K562 (cell line): ENCODE measurements around the gene RRAS. TPM values are rescaled to one million over a fixed set of nuclear protein-coding genes. Genes with fewer than 3 reads are reported as not detected.

Experiments
- CCNT2 ChIP-seq: IDR thresholded peaks from 2 replicates; pipeline ENCODE4 v1.6.1; 2011; ENCODE audit warnings: borderline replicate concordance, low read depth, mild to moderate bottlenecking, moderate library complexity, mixed read lengths, low read length; ENCODE audit not compliant: insufficient read length; ENCODE audit errors: extremely low read depth
- CEBPB ChIP-seq: fragments of 450-650 bp; IDR thresholded peaks from 2 replicates; pipeline ENCODE4 v1.6.1; 2016; ENCODE audit warnings: missing genetic modification characterization, missing compliant biosample characterization
- HNRNPLL ChIP-seq: fragments of 200-400 bp; formaldehyde crosslinking; IDR thresholded peaks from 2 replicates; pipeline ENCODE4 v1.6.1; 2017; ENCODE audit warnings: low read length, low read depth, mild to moderate bottlenecking; ENCODE audit not compliant: poor library complexity, severe bottlenecking
- KHSRP ChIP-seq: fragments of 450-650 bp; IDR thresholded peaks from 2 replicates; pipeline ENCODE4 v1.6.1; 2017
- MLLT1 ChIP-seq, 2 experiments: fragments of 450-650 bp; IDR thresholded peaks; 2 replicates each; pipeline ENCODE4 v1.6.1; 2016
- NR3C1 ChIP-seq: sonication (generic); formaldehyde crosslinking; IDR thresholded peaks from 2 replicates; pipeline ENCODE4 v1.8.1; 2022; ENCODE audit warnings: missing genetic modification reagents
- PHF21A ChIP-seq: fragments of 450-650 bp; IDR thresholded peaks from 2 replicates; pipeline ENCODE4 v1.6.1; 2017; ENCODE audit warnings: low read depth, borderline replicate concordance
- SIN3B ChIP-seq: fragments of 450-650 bp; IDR thresholded peaks from 2 replicates; pipeline ENCODE4 v1.6.1; 2017; ENCODE audit warnings: low read depth, mild to moderate bottlenecking, moderate library complexity
- SMARCA5 ChIP-seq: fragments of 450-650 bp; IDR thresholded peaks from 2 replicates; pipeline ENCODE4 v1.6.1; 2016
- ZFP1 ChIP-seq: fragments of 450-650 bp; formaldehyde crosslinking; IDR thresholded peaks from 2 replicates; pipeline ENCODE4 v1.4.0; 2020; ENCODE audit warnings: mild to moderate bottlenecking, mixed read lengths
- ZFX ChIP-seq: sonication (generic); formaldehyde crosslinking; IDR thresholded peaks from 2 replicates; pipeline ENCODE4 v1.8.0; 2022; ENCODE audit warnings: mild to moderate bottlenecking, missing genetic modification reagents, moderate library complexity
- ZKSCAN3 ChIP-seq: fragments of 250-450 bp; sonication (Bioruptor Pico); IDR thresholded peaks from 2 replicates; pipeline ENCODE4 v1.4.0; 2020
- ZKSCAN8 ChIP-seq: fragments of 200-800 bp; sonication (Bioruptor generic); IDR thresholded peaks from 2 replicates; pipeline ENCODE4 v1.6.1; 2016; ENCODE audit warnings: missing genetic modification characterization, missing compliant biosample characterization
- polyA plus RNA-seq, 8 experiments: library from polyadenylated mRNA; depleted of rRNA in 4 of 8; stranded (reverse) in 5 of 8; unstranded in 3 of 8; fragments of >200 nt; fragmentation: Nextera tagmentation in 2 of 8; fragmentation: Illumina TruSeq in 1 of 8; extraction: Ambion mirVana in 2 of 8; extraction: Trizol in 1 of 8; gene quantifications; 2 replicates each; pipeline versions ENCODE4 v1.2.1 to v1.2.3, GENCODE V29; 2011 to 2014; ENCODE audit warnings: inconsistent platforms in 1 of 8, missing spikeins in 1 of 8
- total RNA-seq, 7 experiments: library from RNA; depleted of rRNA in 6 of 7; stranded (reverse); fragments of >200 nt in 6 of 7; fragmentation: Illumina TruSeq in 2 of 7; extraction: Trizol in 2 of 7; gene quantifications; 2 replicates each; pipeline versions ENCODE4 v1.2.1 to v1.2.3, GENCODE V29; 2011 to 2021; ENCODE audit warnings: low replicate concordance in 1 of 7
- TF ChIP-seq, protein P1 (sequence below): fragments of 150-350 bp; IDR thresholded peaks from 2 replicates; pipeline ENCODE4 v1.6.1; 2014; ENCODE audit warnings: low read depth, mild to moderate bottlenecking, low read length, borderline replicate concordance
- TF ChIP-seq, protein P2 (sequence below): fragments of 250-450 bp; sonication (Bioruptor Pico); IDR thresholded peaks from 2 replicates; pipeline ENCODE4 v1.4.0; 2020
- TF ChIP-seq, protein P3 (sequence below), 2 experiments: fragments of 450-650 bp in 1 of 2; sonication (generic) in 1 of 2; formaldehyde crosslinking in 1 of 2; IDR thresholded peaks in 1 of 2; conservative IDR thresholded peaks in 1 of 2; 2 replicates each; pipeline versions ENCODE4 v1.6.1 to v1.8.1; 2016 to 2023; ENCODE audit warnings: mild to moderate bottlenecking in 2 of 2, moderate library complexity in 2 of 2, inconsistent platforms in 1 of 2, missing genetic modification reagents in 1 of 2

Gene RRAS
- total and polyA plus RNA-seq, 9 of the 15 experiments (the other 6 are each of a cell fraction or from before 2014, with no cell fraction given): 0.70 to 17.3 (median 8.2) TPM

GRCh38 chr19:49640113-49640898 lies at the start of gene RRAS (continued):
- TF ChIP-seq, protein P1, sequence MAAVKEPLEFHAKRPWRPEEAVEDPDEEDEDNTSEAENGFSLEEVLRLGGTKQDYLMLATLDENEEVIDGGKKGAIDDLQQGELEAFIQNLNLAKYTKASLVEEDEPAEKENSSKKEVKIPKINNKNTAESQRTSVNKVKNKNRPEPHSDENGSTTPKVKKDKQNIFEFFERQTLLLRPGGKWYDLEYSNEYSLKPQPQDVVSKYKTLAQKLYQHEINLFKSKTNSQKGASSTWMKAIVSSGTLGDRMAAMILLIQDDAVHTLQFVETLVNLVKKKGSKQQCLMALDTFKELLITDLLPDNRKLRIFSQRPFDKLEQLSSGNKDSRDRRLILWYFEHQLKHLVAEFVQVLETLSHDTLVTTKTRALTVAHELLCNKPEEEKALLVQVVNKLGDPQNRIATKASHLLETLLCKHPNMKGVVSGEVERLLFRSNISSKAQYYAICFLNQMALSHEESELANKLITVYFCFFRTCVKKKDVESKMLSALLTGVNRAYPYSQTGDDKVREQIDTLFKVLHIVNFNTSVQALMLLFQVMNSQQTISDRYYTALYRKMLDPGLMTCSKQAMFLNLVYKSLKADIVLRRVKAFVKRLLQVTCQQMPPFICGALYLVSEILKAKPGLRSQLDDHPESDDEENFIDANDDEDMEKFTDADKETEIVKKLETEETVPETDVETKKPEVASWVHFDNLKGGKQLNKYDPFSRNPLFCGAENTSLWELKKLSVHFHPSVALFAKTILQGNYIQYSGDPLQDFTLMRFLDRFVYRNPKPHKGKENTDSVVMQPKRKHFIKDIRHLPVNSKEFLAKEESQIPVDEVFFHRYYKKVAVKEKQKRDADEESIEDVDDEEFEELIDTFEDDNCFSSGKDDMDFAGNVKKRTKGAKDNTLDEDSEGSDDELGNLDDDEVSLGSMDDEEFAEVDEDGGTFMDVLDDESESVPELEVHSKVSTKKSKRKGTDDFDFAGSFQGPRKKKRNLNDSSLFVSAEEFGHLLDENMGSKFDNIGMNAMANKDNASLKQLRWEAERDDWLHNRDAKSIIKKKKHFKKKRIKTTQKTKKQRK: no peak
- TF ChIP-seq CEBPB (tag) (no peak), ZKSCAN3 (CRISPR knock-in tag) (no peak), ZFX (CRISPR knock-in tag) (peak; percentile 80), KHSRP (no peak), SMARCA5 (no peak), MLLT1 (IDR thresholded peaks at IDR 0.05) (peak in 1 of 2 experiments; percentile 83; a peak in 1 of 4 replicates), SIN3B (no peak), HNRNPLL (peak; percentile 64), CCNT2 (peak; percentile 42), PHF21A (no peak), ZFP1 (no peak), NR3C1 (CRISPR knock-in tag) (no peak), ZKSCAN8 (CRISPR knock-in tag) (no peak)
- TF ChIP-seq, protein P2, sequence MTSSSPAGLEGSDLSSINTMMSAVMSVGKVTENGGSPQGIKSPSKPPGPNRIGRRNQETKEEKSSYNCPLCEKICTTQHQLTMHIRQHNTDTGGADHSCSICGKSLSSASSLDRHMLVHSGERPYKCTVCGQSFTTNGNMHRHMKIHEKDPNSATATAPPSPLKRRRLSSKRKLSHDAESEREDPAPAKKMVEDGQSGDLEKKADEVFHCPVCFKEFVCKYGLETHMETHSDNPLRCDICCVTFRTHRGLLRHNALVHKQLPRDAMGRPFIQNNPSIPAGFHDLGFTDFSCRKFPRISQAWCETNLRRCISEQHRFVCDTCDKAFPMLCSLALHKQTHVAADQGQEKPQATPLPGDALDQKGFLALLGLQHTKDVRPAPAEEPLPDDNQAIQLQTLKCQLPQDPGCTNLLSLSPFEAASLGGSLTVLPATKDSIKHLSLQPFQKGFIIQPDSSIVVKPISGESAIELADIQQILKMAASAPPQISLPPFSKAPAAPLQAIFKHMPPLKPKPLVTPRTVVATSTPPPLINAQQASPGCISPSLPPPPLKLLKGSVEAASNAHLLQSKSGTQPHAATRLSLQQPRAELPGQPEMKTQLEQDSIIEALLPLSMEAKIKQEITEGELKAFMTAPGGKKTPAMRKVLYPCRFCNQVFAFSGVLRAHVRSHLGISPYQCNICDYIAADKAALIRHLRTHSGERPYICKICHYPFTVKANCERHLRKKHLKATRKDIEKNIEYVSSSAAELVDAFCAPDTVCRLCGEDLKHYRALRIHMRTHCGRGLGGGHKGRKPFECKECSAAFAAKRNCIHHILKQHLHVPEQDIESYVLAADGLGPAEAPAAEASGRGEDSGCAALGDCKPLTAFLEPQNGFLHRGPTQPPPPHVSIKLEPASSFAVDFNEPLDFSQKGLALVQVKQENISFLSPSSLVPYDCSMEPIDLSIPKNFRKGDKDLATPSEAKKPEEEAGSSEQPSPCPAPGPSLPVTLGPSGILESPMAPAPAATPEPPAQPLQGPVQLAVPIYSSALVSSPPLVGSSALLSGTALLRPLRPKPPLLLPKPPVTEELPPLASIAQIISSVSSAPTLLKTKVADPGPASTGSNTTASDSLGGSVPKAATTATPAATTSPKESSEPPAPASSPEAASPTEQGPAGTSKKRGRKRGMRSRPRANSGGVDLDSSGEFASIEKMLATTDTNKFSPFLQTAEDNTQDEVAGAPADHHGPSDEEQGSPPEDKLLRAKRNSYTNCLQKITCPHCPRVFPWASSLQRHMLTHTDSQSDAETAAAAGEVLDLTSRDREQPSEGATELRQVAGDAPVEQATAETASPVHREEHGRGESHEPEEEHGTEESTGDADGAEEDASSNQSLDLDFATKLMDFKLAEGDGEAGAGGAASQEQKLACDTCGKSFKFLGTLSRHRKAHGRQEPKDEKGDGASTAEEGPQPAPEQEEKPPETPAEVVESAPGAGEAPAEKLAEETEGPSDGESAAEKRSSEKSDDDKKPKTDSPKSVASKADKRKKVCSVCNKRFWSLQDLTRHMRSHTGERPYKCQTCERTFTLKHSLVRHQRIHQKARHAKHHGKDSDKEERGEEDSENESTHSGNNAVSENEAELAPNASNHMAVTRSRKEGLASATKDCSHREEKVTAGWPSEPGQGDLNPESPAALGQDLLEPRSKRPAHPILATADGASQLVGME: no peak
- TF ChIP-seq, protein P3, sequence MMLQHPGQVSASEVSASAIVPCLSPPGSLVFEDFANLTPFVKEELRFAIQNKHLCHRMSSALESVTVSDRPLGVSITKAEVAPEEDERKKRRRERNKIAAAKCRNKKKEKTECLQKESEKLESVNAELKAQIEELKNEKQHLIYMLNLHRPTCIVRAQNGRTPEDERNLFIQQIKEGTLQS (IDR thresholded peaks at IDR 0.05): peak; percentile 96
- TF ChIP-seq, protein P3 (CRISPR knock-in tag; conservative IDR thresholded peaks at IDR 0.05): peak; percentile 89
